A549 (cell line): ENCODE data around the gene TNRC6B. TPM values are rescaled to one million over a fixed set of nuclear protein-coding genes. Genes with fewer than 3 reads are reported as not detected.

Experiments used
- ATAC-seq, 2 experiments: fragments of 200-7000 bp in 1 of 2; fragments of >200 bp in 1 of 2; cut with Nextera tagmentation in 1 of 2; cut with Tn5 transposase in 1 of 2; 3 replicates each; pipeline versions ENCODE4 v1.8.0 to v1.9.1; 2018 to 2020; ENCODE audit warnings: mild to moderate bottlenecking in 1 of 2, moderate library complexity in 1 of 2
- CTCF ChIA-PET: fragments of 300-600 bp; sonication (Branson Sonifier 250); formaldehyde crosslinking; extraction: SDS; loops from one replicate; lab custom pipeline; 2021; ENCODE audit warnings: antibody characterized with exemption, inconsistent platforms; lab: Yijun Ruan, JAX
- POLR2A ChIA-PET: fragments of 350-600 bp; formaldehyde crosslinking; extraction: SDS; loops from one replicate; lab custom pipeline; 2021; ENCODE audit warnings: antibody characterized with exemption, inconsistent platforms; lab: Yijun Ruan, JAX
- DNase-seq, 2 experiments: peaks; one replicate each; pipeline versions ENCODE4 v3.0.0 to v3.0.0-alpha.2; 2011 to 2016; ENCODE audit warnings: low read depth in 1 of 2, low spot score in 1 of 2
- FAIRE-seq: peaks from 2 replicates; lab custom pipeline; 2011; peaks lifted over from hg19 to GRCh38; lab: Jason Lieb, UNC
- H3K27ac ChIP-seq, 2 experiments: fragments of >200 bp; sonication (Bioruptor Twin); formaldehyde crosslinking; 3 replicates each; pipeline ENCODE4 v1.5.1; 2016 to 2017
- H3K4me1 ChIP-seq: fragments of >200 bp; sonication (Bioruptor Twin); formaldehyde crosslinking; 3 replicates; pipeline ENCODE4 v1.6.1; 2016
- H3K4me2 ChIP-seq: fragments of >200 bp; sonication (Bioruptor Twin); formaldehyde crosslinking; 3 replicates; pipeline ENCODE4 v1.6.1; 2016
- H3K4me3 ChIP-seq: fragments of >200 bp; sonication (Bioruptor Twin); formaldehyde crosslinking; 3 replicates; pipeline ENCODE4 v1.5.1; 2016
- H3K9me3 ChIP-seq: fragments of >200 bp; sonication (Bioruptor Twin); formaldehyde crosslinking; 3 replicates; pipeline ENCODE4 v1.6.1; 2016
- CBX2 ChIP-seq: fragments of 200-600 bp; sonication (generic); IDR thresholded peaks from 2 replicates; pipeline ENCODE4 v1.6.1; 2016; ENCODE audit warnings: low read depth, mild to moderate bottlenecking, borderline replicate concordance
- CEBPB ChIP-seq, 2 experiments: fragments of >200 bp in 1 of 2; sonication (Bioruptor Twin) in 1 of 2; formaldehyde crosslinking in 1 of 2; IDR thresholded peaks; 2 replicates each; pipeline ENCODE4 v1.6.1; 2012 to 2016
- EP300 ChIP-seq, 2 experiments: fragments of >200 bp; sonication (Bioruptor Twin); formaldehyde crosslinking; IDR thresholded peaks; 2 replicates in 1 of 2; 3 replicates in 1 of 2; pipeline ENCODE4 v1.6.1; 2016 to 2017
- ESRRA ChIP-seq: fragments of 150-350 bp; IDR thresholded peaks from 2 replicates; pipeline ENCODE4 v1.6.1; 2014; ENCODE audit warnings: mild to moderate bottlenecking, low read length, borderline replicate concordance
- HOXB5 ChIP-seq: fragments of 250-450 bp; sonication (Bioruptor Pico); IDR thresholded peaks from 2 replicates; pipeline ENCODE4 v1.5.0; 2020; ENCODE audit warnings: mild to moderate bottlenecking, moderate library complexity
- MYC ChIP-seq: IDR thresholded peaks from 2 replicates; pipeline ENCODE4 v1.6.1; 2012; ENCODE audit warnings: mild to moderate bottlenecking, inconsistent platforms, low read length, improper control_type of control experiment, borderline replicate concordance
- NFE2L2 ChIP-seq: fragments of 150-350 bp; conservative IDR thresholded peaks from 2 replicates; pipeline ENCODE4 v1.6.1; 2014; ENCODE audit warnings: low read length
- RAD21 ChIP-seq, 2 experiments: fragments of >200 bp in 1 of 2; sonication (Bioruptor Twin) in 1 of 2; formaldehyde crosslinking in 1 of 2; IDR thresholded peaks in 1 of 2; conservative IDR thresholded peaks in 1 of 2; 2 replicates in 1 of 2; 3 replicates in 1 of 2; pipeline ENCODE4 v1.6.1; 2012 to 2018; ENCODE audit warnings: inconsistent platforms in 1 of 2
- RCOR1 ChIP-seq: fragments of 150-350 bp; IDR thresholded peaks from 2 replicates; pipeline ENCODE4 v1.6.1; 2014; ENCODE audit warnings: antibody characterized with exemption, low read length, low read depth
- RFX5 ChIP-seq: fragments of 450-650 bp; IDR thresholded peaks from 2 replicates; pipeline ENCODE4 v1.7.1; 2014; ENCODE audit warnings: antibody characterized with exemption, mild to moderate bottlenecking, moderate library complexity
- RNF2 ChIP-seq: fragments of 200-600 bp; sonication (generic); IDR thresholded peaks from 2 replicates; pipeline ENCODE4 v1.6.1; 2016; ENCODE audit warnings: low read depth, mild to moderate bottlenecking, antibody characterized with exemption, moderate library complexity, borderline replicate concordance
- SREBF2 ChIP-seq: fragments of 450-650 bp; IDR thresholded peaks from 2 replicates; pipeline ENCODE4 v1.6.1; 2014; ENCODE audit warnings: mild to moderate bottlenecking, moderate library complexity
- WGBS: methylation state at CpG from one replicate; pipeline ENCODE4 v1.1.6; 2017; ENCODE audit errors: missing lambda C conversion rate; 5-methylcytosine and 5-hydroxymethylcytosine counted together
- polyA plus RNA-seq, 4 experiments: library from polyadenylated mRNA; depleted of rRNA in 3 of 4; stranded (reverse); fragments of >200 nt; fragmentation: RNase III in 1 of 4; extraction: RNeasy Plus Mini Kit Qiagen cat#74134 plus additional on column Dnase treatment in 1 of 4; gene quantifications; 2 replicates in 3 of 4; 3 replicates in 1 of 4; pipeline ENCODE4 v1.2.3, GENCODE V29; 2011 to 2017
- TF ChIP-seq, protein P1 (sequence below): fragments of >200 bp; sonication (Bioruptor Twin); formaldehyde crosslinking; IDR thresholded peaks from 3 replicates; pipeline ENCODE4 v1.6.1; 2016
- TF ChIP-seq, protein P2 (sequence below): IDR thresholded peaks from 2 replicates; pipeline ENCODE4 v1.6.1; 2012; ENCODE audit warnings: low read depth, borderline replicate concordance
- TF ChIP-seq, protein P3 (sequence below): fragments of 200-600 bp; sonication (generic); IDR thresholded peaks from 2 replicates; pipeline ENCODE4 v1.6.1; 2016; ENCODE audit warnings: antibody characterized with exemption, mild to moderate bottlenecking, moderate library complexity
- TF ChIP-seq, protein P4 (sequence below): fragments of 450-650 bp; IDR thresholded peaks from 2 replicates; pipeline ENCODE4 v1.6.1; 2014; ENCODE audit warnings: antibody characterized with exemption
- TF ChIP-seq, protein P5 (sequence below): fragments of 250-450 bp; sonication (Bioruptor Pico); IDR thresholded peaks from 2 replicates; pipeline ENCODE4 v1.5.0; 2020; ENCODE audit warnings: low read depth, mild to moderate bottlenecking, moderate library complexity

Gene TNRC6B
- polyA plus RNA-seq, 2 of the 4 experiments (the other 2 are of a cell fraction): 4.9 to 5.0 TPM

DNA sequence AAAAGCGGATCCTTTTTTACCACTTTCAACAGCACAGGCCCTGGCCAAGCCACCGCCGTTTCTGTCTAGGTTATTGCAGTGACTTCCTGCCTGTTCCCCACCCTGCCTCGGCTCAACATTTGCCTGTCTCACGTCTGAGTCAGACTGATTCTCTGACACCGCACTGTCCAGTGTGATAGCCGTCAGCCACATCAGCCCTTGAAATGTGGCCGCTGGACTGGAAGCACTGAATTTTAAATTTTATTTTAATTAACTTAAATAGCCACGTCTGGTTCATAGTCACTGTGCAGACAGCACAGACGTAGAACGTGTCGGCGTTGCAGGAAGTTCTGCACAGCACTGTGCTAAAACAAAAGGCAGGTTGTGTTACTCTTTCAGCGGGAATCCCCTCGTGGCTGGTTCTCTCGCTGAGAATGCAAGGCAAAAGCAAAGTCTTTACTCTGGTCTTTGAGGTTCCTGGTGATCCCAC is 112.3 kb downstream of the TNRC6B start:
- ATAC-seq (no peak), FAIRE-seq (no peak), DNase-seq (no peak)
- Histone ChIP-seq H3K4me1 (no peaks in the 10 kb centered on the region), H3K9me3 (no peaks in the 10 kb centered on the region), H3K27ac (no peak overlapping the region), H3K4me3 (no peak overlapping the region), H3K4me2 (no peak overlapping the region)
- CTCF ChIA-PET: interaction anchor here (1.4 kb wide), 1 partner anchor 20 kb away, joined by 3 read pairs; no protein-coding TSS in a partner anchor
- WGBS: 86% methylated on average over 16 of the region's 16 CpGs
- TF ChIP-seq RFX5: no peak
- TF ChIP-seq CBX2: no peak
- TF ChIP-seq, protein P1, sequence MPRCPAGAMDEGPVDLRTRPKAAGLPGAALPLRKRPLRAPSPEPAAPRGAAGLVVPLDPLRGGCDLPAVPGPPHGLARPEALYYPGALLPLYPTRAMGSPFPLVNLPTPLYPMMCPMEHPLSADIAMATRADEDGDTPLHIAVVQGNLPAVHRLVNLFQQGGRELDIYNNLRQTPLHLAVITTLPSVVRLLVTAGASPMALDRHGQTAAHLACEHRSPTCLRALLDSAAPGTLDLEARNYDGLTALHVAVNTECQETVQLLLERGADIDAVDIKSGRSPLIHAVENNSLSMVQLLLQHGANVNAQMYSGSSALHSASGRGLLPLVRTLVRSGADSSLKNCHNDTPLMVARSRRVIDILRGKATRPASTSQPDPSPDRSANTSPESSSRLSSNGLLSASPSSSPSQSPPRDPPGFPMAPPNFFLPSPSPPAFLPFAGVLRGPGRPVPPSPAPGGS: no peak
- no peak for TF ChIP-seq RAD21 (conservative IDR thresholded peaks at IDR 0.05 in 1 of 2, IDR thresholded peaks at IDR 0.05 in 1 of 2)
- TF ChIP-seq ESRRA: no peak
- TF ChIP-seq, protein P2, sequence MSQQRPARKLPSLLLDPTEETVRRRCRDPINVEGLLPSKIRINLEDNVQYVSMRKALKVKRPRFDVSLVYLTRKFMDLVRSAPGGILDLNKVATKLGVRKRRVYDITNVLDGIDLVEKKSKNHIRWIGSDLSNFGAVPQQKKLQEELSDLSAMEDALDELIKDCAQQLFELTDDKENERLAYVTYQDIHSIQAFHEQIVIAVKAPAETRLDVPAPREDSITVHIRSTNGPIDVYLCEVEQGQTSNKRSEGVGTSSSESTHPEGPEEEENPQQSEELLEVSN: no peak
- TF ChIP-seq RNF2: no peak
- TF ChIP-seq SREBF2: no peak
- TF ChIP-seq, protein P3, sequence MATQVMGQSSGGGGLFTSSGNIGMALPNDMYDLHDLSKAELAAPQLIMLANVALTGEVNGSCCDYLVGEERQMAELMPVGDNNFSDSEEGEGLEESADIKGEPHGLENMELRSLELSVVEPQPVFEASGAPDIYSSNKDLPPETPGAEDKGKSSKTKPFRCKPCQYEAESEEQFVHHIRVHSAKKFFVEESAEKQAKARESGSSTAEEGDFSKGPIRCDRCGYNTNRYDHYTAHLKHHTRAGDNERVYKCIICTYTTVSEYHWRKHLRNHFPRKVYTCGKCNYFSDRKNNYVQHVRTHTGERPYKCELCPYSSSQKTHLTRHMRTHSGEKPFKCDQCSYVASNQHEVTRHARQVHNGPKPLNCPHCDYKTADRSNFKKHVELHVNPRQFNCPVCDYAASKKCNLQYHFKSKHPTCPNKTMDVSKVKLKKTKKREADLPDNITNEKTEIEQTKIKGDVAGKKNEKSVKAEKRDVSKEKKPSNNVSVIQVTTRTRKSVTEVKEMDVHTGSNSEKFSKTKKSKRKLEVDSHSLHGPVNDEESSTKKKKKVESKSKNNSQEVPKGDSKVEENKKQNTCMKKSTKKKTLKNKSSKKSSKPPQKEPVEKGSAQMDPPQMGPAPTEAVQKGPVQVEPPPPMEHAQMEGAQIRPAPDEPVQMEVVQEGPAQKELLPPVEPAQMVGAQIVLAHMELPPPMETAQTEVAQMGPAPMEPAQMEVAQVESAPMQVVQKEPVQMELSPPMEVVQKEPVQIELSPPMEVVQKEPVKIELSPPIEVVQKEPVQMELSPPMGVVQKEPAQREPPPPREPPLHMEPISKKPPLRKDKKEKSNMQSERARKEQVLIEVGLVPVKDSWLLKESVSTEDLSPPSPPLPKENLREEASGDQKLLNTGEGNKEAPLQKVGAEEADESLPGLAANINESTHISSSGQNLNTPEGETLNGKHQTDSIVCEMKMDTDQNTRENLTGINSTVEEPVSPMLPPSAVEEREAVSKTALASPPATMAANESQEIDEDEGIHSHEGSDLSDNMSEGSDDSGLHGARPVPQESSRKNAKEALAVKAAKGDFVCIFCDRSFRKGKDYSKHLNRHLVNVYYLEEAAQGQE: no peak
- no peak for TF ChIP-seq EP300 (IDR thresholded peaks at IDR 0.05)
- no peak for TF ChIP-seq NFE2L2
- TF ChIP-seq, protein P4, sequence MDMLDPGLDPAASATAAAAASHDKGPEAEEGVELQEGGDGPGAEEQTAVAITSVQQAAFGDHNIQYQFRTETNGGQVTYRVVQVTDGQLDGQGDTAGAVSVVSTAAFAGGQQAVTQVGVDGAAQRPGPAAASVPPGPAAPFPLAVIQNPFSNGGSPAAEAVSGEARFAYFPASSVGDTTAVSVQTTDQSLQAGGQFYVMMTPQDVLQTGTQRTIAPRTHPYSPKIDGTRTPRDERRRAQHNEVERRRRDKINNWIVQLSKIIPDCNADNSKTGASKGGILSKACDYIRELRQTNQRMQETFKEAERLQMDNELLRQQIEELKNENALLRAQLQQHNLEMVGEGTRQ: no peak
- TF ChIP-seq CEBPB (IDR thresholded peaks at IDR 0.05): no peak
- TF ChIP-seq MYC: no peak
- TF ChIP-seq RCOR1: no peak
- TF ChIP-seq, protein P5, sequence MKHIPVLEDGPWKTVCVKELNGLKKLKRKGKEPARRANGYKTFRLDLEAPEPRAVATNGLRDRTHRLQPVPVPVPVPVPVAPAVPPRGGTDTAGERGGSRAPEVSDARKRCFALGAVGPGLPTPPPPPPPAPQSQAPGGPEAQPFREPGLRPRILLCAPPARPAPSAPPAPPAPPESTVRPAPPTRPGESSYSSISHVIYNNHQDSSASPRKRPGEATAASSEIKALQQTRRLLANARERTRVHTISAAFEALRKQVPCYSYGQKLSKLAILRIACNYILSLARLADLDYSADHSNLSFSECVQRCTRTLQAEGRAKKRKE (CRISPR knock-in tag): no peak
- POLR2A ChIA-PET: no interaction called here

DNA sequence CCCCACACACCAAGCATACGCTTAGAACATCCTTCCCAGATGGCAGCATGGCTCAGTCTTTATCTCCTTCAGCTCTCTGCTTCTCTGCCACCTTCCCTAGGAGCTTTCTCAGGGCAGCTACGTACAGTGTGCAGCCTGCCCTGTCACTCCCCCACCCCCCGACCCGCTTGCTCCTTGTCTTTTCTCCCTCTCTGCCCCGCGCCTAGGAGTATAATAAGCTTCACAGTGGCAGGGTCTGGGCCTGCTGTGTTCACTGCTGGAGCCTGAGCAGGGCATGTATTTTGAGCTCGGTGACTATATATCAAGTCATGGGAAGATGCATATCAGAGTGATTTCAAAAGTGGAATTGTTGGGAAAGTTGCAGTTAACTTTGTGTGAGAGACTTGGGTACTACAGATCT is 112.8 kb downstream of the TNRC6B start:
- FAIRE-seq: no peak
- Histone ChIP-seq H3K4me3 (no peak overlapping the region), H3K4me2 (no peak overlapping the region), H3K4me1 (no peaks in the 10 kb centered on the region), H3K27ac (no peak overlapping the region), H3K9me3 (no peaks in the 10 kb centered on the region)
- WGBS: 94% methylated on average over 6 of the region's 7 CpGs
- POLR2A ChIA-PET: no interaction called here
- DNase-seq: no peak
- ATAC-seq: no peak
- TF ChIP-seq RCOR1: no peak
- no peak for TF ChIP-seq HOXB5 (CRISPR knock-in tag)
- no peak for TF ChIP-seq CEBPB (IDR thresholded peaks at IDR 0.05)
- CTCF ChIA-PET: interaction anchor here (0.6 to 1.4 kb wide), 3 partner anchors 20 to 636 kb away, joined by 3 to 5 read pairs (median 4); no protein-coding TSS in a partner anchor
